Measurements from ENCODE around the gene SIAH2.

Gene SIAH2

DNA sequence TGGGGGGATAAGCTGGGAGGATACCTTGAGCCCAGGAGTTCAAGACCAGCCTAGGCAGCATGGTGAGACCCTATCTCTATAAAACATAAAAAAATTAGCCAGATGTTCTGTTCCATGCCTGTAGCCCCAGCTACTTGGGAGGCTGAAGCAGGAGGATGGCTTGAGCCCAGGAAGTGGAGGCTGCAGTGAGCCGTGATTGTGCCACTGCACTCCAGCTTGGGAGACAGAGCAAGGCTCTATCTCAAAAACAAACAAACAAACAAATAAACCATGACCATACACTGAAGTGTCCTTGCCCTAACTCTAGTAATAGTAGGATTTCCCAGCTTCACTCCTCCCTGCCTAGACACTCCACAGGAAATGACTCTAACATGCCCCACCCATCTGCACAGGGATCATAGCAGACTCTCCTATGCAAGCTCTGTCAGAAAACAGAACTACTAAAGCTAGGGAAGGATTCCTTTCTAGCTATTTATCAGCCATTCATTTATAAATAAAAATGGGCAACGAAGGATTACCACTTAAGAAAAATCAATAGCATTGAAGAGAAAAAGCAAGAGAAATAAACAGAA lies 63.8 kb downstream of the SIAH2 start:
- no peak for FAIRE-seq
- no peak for TF ChIP-seq POLR2A (IDR thresholded peaks at IDR 0.05; ENCODE audit: low read depth, low read length)
- no peak for TF ChIP-seq SPI1 (IDR thresholded peaks at IDR 0.05; ENCODE audit: low read depth, low read length)
- TF ChIP-seq POLR2AphosphoS5 (IDR thresholded peaks at IDR 0.05; ENCODE audit: low read depth, low read length): no peak
- no peak for TF ChIP-seq TAF1 (IDR thresholded peaks at IDR 0.05; ENCODE audit: low read depth, low read length)
- no peak for TF ChIP-seq PAX5 (IDR thresholded peaks at IDR 0.05; ENCODE audit: insufficient read depth, low read length, severe bottlenecking)
- no peak for TF ChIP-seq POU2F2 (IDR thresholded peaks at IDR 0.05; ENCODE audit: low read depth, low read length)
- DNase-seq (ENCODE audit: insufficient read length, low spot score): no peak

DNA sequence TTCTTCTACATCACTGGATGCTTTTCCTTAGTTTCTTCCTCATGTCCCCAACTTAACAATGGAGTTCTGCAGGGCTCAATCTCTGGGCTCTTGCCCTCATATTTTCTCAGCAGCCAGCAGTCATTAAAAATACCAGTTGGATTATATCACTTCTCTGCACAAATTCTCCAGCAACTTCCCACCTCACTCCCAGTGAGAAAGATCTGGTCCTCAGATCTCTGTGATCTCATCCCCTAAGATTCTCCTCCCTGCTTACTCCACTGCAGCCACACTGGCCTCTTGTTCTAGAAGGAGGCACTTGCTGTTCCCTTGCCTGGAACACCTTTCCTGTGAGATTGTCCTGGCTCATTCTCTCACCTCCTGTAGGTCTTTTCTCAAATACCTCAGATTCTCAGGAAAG lies 65.3 kb downstream of the SIAH2 start:
- TF ChIP-seq TAF1 (IDR thresholded peaks at IDR 0.05; ENCODE audit: low read depth, low read length) (no peak), POU2F2 (IDR thresholded peaks at IDR 0.05; ENCODE audit: low read depth, low read length) (no peak), POLR2A (IDR thresholded peaks at IDR 0.05; ENCODE audit: low read depth, low read length) (no peak), SPI1 (IDR thresholded peaks at IDR 0.05; ENCODE audit: low read depth, low read length) (no peak), POLR2AphosphoS5 (IDR thresholded peaks at IDR 0.05; ENCODE audit: low read depth, low read length) (no peak), PAX5 (IDR thresholded peaks at IDR 0.05; ENCODE audit: insufficient read depth, low read length, severe bottlenecking) (no peak)
- DNase-seq (ENCODE audit: insufficient read length, low spot score) (no peak), FAIRE-seq (no peak)

DNA sequence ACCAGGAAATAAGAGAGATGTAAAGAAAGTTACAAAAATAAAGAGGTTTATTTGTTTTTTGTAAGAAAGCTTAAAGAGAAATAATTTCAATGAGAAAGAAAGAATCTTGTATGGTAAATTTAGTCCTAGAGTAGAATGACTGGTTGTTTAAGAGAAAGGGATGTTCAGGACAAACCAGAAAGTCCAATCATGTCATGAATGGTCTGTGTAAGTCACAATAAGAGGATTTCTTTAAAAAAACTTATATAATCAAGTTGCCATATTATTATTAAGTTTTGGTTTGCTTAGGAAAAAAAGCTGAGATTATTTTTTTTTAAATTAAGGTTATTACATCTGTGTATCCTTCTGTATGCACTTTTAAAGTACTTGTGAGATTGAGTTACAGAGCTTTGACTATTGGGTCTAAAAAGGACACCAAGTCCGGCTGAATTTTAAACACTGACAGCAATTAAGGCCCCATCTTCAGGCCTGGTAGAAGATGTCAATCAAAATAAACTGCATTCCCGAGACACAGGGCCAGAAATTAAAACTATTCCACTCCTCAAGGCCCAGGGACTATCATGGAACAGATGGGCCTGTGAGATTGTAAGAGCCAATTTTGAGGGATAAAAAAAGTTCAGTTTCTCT lies 71.4 kb downstream of the SIAH2 start:
- FAIRE-seq (no peak), DNase-seq (ENCODE audit: insufficient read length, low spot score) (no peak)
- TF ChIP-seq TAF1 (IDR thresholded peaks at IDR 0.05; ENCODE audit: low read depth, low read length) (no peak), PAX5 (IDR thresholded peaks at IDR 0.05; ENCODE audit: insufficient read depth, low read length, severe bottlenecking) (no peak), POLR2A (IDR thresholded peaks at IDR 0.05; ENCODE audit: low read depth, low read length) (no peak), POLR2AphosphoS5 (IDR thresholded peaks at IDR 0.05; ENCODE audit: low read depth, low read length) (no peak), SPI1 (IDR thresholded peaks at IDR 0.05; ENCODE audit: low read depth, low read length) (no peak), POU2F2 (IDR thresholded peaks at IDR 0.05; ENCODE audit: low read depth, low read length) (no peak)
